ENCODE measurements around the gene SLC35F6.
A peak's percentile ranks its signal among the peaks of the same experiment; 100 is the strongest.
"Not testable (repeated sequence)": the region's sequence is repeated elsewhere in the genome, so short reads cannot be mapped to it uniquely, and the experiment has no call there.

The SLC35F6 gene

DNA sequence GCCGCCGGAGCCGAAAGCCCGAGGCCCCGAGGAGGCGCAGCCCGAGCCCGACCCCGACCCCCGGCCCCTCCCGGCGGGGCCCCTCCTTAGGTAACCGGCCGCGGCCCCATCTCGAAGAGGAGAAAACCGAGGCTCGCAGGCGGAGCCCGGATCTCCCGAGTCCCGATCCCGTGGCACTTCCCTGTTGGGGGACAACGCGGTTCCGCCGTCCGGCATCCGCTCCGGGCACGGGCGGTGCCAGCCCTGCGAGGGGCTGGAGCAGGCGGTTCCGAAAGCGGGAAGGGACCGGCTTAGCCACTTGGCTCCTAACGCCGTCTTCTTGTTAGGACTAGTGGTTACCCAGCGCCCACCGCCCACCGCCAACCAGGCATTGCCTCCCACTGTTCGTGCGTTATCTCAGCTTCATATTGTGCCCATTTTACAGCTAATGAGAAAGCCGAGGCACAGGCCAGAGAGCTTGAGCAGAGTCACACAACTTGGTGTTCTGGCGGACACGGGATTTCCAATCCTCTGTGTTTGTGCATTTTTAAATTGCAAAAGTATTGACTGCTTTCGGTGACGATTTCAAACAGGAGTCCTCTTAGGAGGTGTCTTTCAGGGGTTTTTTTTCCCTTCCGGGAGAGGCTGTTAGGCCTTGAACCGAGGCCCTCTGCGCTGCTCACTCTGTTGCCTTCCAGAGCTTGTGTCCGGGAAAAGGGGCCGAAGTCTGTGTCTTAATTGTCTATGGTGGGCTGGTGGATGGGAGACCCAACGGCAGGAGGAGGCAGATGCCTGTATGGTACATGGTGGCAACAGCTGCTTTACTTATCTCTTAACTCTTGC lies 22.3 kb downstream of the SLC35F6 start:
- no peak for DNase-seq

DNA sequence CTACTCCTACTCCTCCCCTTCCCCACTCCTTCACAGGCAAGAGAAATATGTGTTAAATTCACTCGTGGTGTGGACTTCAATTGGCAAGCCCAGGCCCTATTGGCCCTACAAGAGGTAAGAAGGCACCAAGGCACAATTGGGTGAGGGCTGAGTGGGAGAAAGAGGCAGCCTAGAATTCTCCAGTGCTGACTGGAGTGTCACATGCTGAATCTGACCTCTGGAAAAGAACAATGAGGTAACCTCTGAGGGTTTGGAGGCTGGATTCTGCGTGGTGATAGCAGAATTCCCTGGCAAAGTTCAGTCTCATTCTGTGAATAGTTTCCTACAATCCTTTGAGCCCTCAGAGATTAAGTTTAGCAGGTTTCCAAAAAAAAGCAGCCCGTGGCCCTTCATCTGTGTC lies 28.6 kb downstream of the SLC35F6 start:
- DNase-seq, result no peak

GRCh38 chr2:26793518-26793917 lies 29.4 kb downstream of the SLC35F6 start:
- no peak for DNase-seq

GRCh38 chr2:26795135-26795534 lies 31.1 kb downstream of the SLC35F6 start:
- DNase-seq, result not testable (repeated sequence)

GRCh38 chr2:26801328-26801727 lies 37.2 kb downstream of the SLC35F6 start:
- DNase-seq, result no peak

DNA sequence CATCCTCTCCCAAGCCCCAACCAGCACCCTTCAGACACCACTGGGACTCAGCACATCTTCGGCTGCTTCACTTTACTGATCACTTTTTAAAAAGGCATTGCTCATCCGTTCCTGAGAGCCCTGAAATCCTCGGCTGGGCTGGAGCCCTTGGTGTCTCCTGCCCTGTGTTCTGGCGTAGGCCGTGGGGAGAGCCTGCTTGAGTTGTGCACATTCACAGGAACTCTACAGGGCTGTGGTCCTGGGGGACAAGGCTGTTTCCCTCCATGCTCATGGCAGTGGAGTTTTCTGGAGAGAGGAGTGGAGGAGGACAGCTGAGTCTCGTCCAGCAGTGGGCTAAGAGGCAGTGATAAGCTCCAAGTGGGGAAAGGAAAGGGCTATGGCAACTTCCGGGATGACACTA lies 37.7 kb downstream of the SLC35F6 start:
- DNase-seq, result no peak

GRCh38 chr2:26805241-26805676 lies 41.2 kb downstream of the SLC35F6 start:
- DNase-seq, result no peak

- no peak for DNase-seq
These were observed 43.8 kb downstream of the SLC35F6 start for GRCh38 chr2:26807788-26808460.

DNA sequence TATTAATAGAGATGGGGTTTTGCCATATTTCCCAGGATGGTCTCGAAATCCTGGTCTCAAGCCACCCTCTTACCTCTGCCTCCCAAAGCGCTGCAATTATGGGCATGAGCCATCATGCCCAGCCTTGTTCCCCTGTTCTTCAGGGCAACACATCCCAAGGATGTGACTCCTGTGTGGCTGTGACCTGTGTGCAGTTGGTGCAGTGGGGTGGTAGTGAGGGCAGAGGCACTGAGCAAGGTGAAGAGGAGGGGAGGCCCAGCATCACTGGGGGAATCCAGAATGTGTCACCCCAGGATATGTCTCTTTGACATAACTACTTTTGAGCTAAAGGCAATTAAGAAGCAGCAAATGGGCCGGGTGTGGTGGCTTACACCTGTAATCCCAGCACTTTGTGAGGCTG lies 45.1 kb downstream of the SLC35F6 start:
- no peak for DNase-seq

DNA sequence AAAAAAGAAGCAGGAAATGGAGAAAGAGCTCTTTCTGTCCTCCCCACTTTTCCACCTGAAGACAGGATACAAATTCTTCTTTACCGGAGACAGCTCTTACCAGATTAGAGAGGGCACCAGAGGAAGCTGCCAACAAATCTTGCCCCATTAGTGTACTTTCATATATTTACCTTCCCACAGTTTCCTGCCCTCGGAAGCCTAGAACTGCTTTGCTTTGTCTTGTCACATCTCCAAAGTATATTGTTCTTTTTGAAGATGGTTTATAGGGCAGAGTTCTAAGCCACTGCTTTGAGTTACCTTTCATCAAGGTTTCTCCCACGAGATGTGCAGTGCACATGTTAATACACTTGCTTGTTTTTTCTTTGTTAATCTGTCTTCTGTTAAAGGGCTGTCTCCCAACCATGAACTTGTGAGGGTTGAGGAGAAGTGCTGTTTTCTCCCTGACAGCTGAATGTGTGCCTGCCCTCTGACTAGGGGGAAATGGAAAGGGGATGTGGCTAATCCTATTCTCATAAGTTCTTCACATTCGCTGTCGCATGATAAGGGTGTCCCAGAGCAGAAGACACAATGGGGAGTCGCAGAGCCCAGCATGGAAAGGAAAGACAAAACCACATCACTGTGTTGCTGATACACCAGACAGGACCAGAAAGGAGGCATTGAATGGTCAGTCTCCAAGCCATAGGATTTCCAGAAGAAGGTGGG lies 45.9 kb downstream of the SLC35F6 start:
- no peak for DNase-seq

GRCh38 chr2:26811261-26811660 lies 47.2 kb downstream of the SLC35F6 start:
- DNase-seq, result no peak

GRCh38 chr2:26811791-26812694 lies 48.0 kb downstream of the SLC35F6 start:
- no peak for DNase-seq

GRCh38 chr2:26812731-26813130 lies 48.6 kb downstream of the SLC35F6 start:
- no peak for DNase-seq

GRCh38 chr2:26814072-26814765 lies 50.1 kb downstream of the SLC35F6 start:
- DNase-seq, result not testable (repeated sequence)

DNA sequence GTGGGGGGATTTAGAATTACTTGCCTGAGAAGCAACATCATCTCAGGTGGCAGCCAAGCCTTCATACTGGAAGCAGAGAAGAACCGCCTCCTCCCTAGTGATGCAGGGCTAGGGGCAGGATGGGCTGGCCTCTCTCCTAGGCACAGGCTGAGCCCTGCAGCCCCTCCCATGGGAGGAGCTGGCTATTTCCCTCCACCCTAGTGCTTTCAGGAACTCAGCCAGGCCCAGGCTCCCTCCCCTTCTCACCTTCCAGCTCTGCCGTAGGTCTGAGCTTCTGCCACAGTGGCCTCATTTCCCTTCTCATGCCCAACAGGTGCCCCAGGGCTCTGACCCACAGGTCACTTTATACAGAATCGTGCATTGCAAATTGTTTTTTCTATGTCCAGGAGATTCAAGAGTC lies 52.8 kb downstream of the SLC35F6 start:
- DNase-seq, result peak; percentile 66

DNA sequence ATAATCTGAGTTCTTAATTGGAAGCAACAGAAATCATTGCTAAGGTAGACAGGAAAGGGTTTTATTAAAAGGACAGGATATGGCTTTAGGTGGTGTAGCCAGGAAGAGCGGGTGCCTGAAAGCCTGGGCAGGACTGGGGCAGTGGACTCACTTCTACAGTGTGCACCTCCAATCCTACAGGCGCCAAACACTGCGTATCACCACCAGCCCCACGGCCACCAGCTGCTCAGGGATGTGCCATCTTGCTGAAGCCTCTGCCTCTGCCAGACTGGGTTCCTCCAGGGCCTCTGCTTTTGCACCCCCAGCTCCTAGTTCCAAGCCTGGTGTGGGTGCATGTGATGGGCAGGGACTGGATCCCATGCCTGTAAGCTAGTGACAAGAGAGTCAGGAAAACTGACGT lies 54.2 kb downstream of the SLC35F6 start:
- DNase-seq, result no peak

DNA sequence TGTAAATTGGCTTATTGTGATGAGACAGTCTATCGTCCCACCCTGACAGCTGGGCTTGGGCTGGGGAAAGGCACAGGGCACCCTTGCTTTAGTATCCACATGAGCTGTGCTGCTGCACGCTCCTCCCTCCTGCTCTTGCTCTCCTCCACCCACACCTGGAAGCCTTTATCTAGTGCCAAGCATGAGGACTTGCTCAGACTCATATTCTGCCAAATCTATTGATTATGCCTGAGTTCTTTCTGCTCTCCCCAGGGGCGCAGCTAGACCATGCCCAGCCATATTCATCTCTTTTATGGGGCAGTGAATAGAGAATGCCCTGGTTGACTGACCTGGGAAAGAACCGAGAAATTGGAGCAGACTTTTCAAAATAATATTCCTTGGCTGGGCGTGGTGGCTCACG lies 54.9 kb downstream of the SLC35F6 start:
- DNase-seq, result no peak

- DNase-seq, result no peak
These were observed 56.8 kb downstream of the SLC35F6 start for GRCh38 chr2:26820932-26821331.

DNA sequence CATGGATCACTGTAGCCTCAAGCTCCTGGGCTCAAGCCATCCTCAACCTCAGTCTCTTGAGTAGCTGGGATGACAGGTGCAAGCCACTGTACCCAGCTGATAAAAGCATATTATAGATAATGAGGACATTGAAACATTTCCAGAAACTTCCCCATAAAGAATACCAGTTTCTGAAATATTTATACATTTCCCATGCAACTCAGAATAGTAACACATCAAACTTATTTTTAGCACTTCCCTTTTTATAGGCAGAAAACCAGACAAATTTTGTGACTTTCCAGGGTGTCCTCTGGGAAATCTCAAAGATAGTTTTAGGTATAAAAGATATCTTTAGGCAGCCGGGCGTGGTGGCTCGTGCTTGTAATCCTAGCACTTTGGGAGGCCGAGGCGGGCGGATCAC lies 58.8 kb downstream of the SLC35F6 start:
- DNase-seq, result no peak

Measured in NCI-H1436 (cell line).